Cardiac muscle cell (in vitro differentiated cells and primary cell): ENCODE data around the gene FBP2. TPM values are rescaled to one million over a fixed set of nuclear protein-coding genes. Genes with fewer than 3 reads are reported as not detected.

Experiments
- DNase-seq, 2 donors: peaks; one replicate each; pipeline versions ENCODE4 v3.0.0 to v3.0.0-alpha.2; 2010 to 2017; ENCODE audit warnings: low read depth in 1 of 2, low spot score in 1 of 2
- H3K27ac ChIP-seq: fragments of 200-600 bp; sonication (generic); 2 replicates; pipeline ENCODE4 v1.5.1; 2016
- H3K27me3 ChIP-seq: fragments of 200-600 bp; sonication (generic); 2 replicates; pipeline ENCODE4 v1.6.0; 2016; ENCODE audit warnings: control low read depth
- H3K36me3 ChIP-seq: fragments of 200-600 bp; sonication (generic); 2 replicates; pipeline ENCODE4 v1.5.1; 2016; ENCODE audit warnings: control low read depth
- H3K4me1 ChIP-seq: fragments of 200-600 bp; sonication (generic); 2 replicates; pipeline ENCODE4 v1.8.1; 2017; ENCODE audit warnings: low read depth, mild to moderate bottlenecking, mixed run types
- H3K4me3 ChIP-seq: fragments of 200-600 bp; sonication (generic); 2 replicates; pipeline ENCODE4 v1.5.1; 2016; ENCODE audit warnings: mild to moderate bottlenecking
- H3K9me3 ChIP-seq: fragments of 200-600 bp; sonication (generic); 2 replicates; pipeline ENCODE4 v1.5.1; 2017; ENCODE audit warnings: low read depth, mild to moderate bottlenecking, control low read depth
- CTCF ChIP-seq: IDR thresholded peaks from 2 replicates; pipeline ENCODE4 v1.5.1; 2012; ENCODE audit warnings: low read depth, mild to moderate bottlenecking, low read length
- polyA plus RNA-seq: library from polyadenylated mRNA; unstranded; fragments of >200 nt; fragmentation: Nextera tagmentation; extraction: Ambion mirVana; gene quantifications from 2 replicates; pipeline ENCODE4 v1.2.1, GENCODE V29; 2016
- total RNA-seq: library from RNA; depleted of rRNA; stranded (reverse); fragments of >200 nt; gene quantifications from 2 replicates; pipeline ENCODE4 v1.2.3, GENCODE V29; 2016

The FBP2 gene
- total and polyA plus RNA-seq, 2 experiments from 2014 or later, result 0.32 TPM; not detected in 1

DNA sequence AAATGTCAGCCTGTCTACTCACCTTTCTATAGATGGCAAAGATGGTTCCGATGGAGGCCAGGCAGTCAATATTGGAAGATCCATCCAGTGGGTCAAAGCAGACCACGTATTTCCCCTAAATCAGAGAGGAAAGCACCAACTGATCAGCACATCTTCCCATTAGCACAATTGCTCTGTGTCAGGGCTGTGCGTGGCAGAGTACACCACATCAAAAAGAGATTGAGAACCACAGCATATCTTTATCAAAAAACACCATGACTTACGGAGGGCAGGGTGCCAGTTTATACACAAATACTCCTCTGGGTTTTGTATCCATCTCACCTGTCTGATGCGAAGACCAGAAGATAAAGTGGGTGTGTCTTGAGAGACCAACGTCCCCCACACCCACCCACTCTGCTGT, 9.1 kb downstream of the FBP2 start:
- Histone ChIP-seq H3K9me3 (no peaks in the 10 kb centered on the region), H3K4me3 (no peak overlapping the region), H3K36me3 (no peaks in the 10 kb centered on the region), H3K4me1 (no peaks in the 10 kb centered on the region), H3K27ac (no peak overlapping the region), H3K27me3 (no peaks in the 10 kb centered on the region)
- DNase-seq, result no peak
- TF ChIP-seq CTCF, result no peak

- Histone ChIP-seq H3K4me1 (no peaks in the 10 kb centered on the region), H3K4me3 (no peak overlapping the region), H3K27ac (no peak overlapping the region), H3K9me3 (no peaks in the 10 kb centered on the region), H3K36me3 (no peaks in the 10 kb centered on the region), H3K27me3 (no peaks in the 10 kb centered on the region)
- TF ChIP-seq CTCF, result no peak
- no peak for DNase-seq
These were observed 11.9 kb downstream of the FBP2 start for GRCh38 chr9:94581728-94582127.

DNA sequence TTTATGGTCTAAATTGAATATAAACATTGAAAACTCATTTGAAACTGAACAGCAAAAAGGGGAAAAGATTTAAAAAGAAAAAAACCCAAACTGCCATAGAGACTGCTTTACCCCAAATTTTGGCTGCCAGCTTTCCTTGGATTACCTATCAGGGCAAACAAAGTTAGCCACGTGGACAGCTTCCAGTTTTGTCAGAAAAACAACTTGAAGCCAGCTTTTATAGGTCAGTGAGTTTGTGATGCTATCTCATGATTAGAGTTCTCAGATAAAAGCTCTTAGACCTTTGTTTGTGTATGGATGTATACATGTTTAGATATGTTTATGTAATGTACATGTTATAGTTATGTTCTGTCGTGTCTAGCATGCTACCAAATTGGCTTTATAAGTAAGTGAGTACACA, 16.1 kb downstream of the FBP2 start:
- Histone ChIP-seq H3K36me3 (no peaks in the 10 kb centered on the region), H3K9me3 (no peaks in the 10 kb centered on the region), H3K27me3 (no peaks in the 10 kb centered on the region), H3K4me3 (no peak overlapping the region), H3K27ac (no peak overlapping the region), H3K4me1 (no peaks in the 10 kb centered on the region)
- no peak for TF ChIP-seq CTCF
- DNase-seq, result no peak

DNA sequence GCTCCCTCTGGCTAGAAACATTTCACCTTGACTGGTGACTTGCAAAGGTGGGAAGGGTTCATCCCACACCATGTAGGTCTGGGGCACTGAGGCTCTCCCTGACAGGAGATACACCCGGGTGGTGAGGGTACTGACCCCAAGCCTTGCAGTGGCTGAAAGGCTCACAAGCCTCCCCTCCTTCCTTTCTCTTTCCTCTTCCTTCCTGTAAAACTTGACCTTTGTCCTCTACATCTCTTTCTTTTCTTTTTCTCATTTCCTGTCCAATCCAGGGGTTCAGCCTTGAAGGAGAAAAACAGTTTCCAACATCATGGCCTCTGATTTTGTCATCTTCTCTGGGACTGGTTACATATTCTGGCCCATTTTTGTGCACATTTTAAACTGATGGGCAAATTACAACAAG, 16.6 kb downstream of the FBP2 start:
- Histone ChIP-seq H3K36me3 (no peaks in the 10 kb centered on the region), H3K4me1 (no peaks in the 10 kb centered on the region), H3K27me3 (no peaks in the 10 kb centered on the region), H3K4me3 (no peak overlapping the region), H3K9me3 (no peaks in the 10 kb centered on the region), H3K27ac (no peak overlapping the region)
- TF ChIP-seq CTCF, result no peak
- DNase-seq, result no peak

DNA sequence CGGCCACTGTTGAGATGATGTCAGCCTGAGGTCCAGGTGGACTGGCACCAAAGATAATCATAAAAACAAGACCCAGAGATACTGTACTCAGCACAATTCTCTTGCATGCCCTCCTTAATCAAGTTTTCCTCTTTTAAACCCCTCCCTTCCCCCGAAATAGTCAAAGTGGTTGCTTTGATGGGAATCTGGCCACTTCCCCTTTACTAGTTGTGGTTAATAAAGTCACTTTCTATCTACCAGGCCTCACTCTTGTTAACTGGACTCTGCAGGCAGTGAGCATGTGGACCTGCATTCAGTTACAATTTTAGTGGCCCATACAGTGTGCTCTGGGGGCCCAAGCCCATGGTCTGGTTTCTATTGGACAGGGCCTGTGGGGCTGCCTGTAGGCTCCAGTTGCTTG, 17.5 kb downstream of the FBP2 start:
- H3K27ac ChIP-seq, result no peak overlapping the region
- H3K4me3 ChIP-seq, result no peak overlapping the region
- H3K4me1 ChIP-seq, result no peaks in the 10 kb centered on the region
- no peaks in the 10 kb centered on the region for H3K9me3 ChIP-seq
- no peaks in the 10 kb centered on the region for H3K27me3 ChIP-seq
- TF ChIP-seq CTCF, result no peak
- no peaks in the 10 kb centered on the region for H3K36me3 ChIP-seq
- DNase-seq, result no peak
